GM21825 (cell line): ENCODE results near the gene FBXL7.

ENCODE experiments used
- ATAC-seq: cut with Tn5 transposase; IDR thresholded peaks from one replicate; pipeline ENCODE4 v1.9.1; 2021; ENCODE audit warnings: mild to moderate bottlenecking, moderate library complexity; ENCODE audit not compliant: unreplicated experiment

FBXL7 gene

DNA sequence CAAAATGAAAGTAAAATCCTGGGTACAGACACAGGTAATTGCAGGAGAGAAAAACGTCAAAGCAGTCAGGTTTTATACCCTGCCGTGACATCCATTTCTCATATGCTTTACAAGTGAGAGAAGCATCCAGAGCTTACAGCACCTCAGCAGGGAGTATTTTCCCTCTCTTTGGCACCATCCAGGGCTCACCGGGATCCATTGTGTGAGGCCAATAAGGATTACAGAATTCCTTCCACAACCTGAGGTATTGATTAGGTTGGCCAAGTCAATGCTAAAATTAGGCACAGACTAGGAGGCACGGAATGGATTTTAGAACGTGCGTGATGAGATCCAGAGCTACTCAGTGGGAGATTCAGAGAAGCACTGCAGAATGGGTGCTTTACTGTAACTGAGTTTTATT is 296.6 kb downstream of the FBXL7 start:
- no peak for ATAC-seq

DNA sequence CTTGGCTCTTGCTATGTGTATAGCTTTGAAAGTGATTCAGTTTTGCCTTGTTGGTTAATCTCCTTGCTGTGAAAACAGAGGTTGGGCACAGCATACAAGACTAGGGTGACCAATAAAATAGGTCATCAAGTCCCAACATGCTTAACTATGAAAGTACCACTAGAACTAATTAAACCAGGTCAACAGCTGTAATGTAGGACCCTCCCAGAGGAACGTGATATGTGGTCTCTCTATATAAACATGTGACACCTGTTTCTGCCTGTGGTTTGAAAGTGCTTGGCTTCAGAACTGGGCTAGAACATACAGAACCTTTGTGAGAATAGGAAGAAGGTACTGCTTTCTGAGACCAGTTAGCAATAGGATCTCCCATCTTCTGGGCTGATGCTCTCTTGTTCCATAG is 297.1 kb downstream of the FBXL7 start:
- no peak for ATAC-seq

DNA sequence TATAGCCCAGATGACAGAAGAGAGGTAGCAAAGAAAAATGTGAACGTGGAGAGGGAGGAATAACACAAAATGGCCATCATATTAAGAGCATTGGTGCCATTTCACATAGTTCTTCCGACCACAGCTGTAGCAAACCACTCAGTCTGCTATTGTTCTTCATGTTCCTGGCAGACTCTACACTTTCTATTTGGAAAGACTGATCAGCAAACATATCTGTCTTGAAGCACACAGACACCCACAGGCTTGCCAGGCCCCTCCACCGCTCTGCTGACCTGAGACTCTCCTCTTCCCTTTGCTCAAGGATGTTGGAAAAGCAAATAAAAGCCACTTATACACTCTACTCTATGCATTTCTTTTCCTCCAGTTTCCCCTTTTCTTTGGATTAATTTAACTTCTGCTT is 298.0 kb downstream of the FBXL7 start:
- no peak for ATAC-seq

DNA sequence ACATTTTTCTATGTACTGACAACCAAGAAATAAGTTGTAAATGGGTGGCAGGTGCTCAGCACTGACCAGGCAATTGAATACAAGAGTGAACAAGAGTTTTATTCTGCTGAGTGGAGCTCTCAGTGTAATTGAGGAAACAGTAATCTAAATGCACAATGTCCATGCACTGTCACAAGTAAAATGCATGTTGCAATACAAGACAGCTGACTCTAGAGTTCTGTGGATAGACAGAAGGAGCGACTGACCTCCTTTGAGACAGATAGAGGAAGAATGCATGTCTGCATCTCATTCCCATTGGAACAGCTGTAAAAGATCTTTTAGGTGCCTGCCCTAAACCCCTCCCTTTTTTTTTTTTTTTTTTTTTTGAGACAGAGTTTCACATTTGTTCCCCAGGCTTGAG is 299.0 kb downstream of the FBXL7 start:
- ATAC-seq: no peak

DNA sequence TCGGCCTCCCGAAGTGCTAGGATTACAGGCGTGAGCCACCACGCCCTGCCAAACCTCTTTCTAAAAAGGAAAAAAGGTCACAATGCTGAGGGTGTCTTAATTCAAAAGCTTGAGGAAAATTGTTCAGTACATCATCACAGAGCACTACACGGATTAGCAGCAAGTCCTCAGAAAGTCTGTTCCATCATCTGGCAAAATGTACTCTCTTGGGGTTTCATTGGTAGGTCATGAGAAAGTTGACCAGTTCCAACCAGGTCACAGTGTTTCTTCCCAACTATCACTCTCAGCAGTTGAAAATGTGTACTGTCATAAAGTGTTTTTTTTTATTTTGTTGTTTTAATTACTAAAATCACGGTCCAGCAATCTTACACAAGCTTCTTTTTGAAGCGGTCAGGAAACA is 299.6 kb downstream of the FBXL7 start:
- no peak for ATAC-seq

DNA sequence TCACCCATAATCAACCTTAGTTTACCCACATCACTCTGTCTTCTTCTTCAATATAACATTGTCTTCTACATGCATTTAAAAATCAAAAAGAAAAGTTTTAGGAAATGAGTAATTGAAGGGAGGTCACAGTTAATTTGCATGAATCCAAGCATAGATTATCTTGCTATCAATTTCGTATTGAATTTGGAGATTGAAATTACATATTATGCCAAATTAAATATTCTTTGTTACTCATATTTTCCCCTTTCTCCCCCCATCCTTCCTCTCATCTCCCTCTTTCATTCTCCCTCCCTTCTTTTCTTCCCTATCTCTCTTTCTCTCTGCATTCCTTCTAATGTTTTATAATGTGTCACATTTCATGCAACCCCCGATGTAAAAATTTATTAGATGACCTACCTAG is 303.3 kb downstream of the FBXL7 start:
- no peak for ATAC-seq

DNA sequence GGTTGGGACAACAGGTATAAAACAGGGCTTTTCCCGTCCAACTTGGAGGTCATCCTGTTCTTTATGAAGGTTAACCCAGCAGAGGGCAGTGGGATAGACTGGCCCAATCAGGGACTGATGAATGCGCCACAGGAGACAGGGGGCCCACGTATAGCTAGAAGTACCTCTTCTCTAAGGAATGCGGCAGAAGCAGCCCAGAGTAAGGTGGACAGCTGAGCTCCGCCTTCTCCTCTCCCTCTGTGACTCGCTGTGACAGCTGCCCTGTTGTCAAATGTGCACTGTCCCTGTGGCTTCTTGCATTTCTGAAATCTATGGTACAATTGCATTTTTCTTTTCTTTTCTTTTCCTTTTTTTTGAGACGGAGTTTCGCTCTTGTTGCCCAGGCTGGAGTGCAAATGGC is 306.6 kb downstream of the FBXL7 start:
- ATAC-seq: no peak

DNA sequence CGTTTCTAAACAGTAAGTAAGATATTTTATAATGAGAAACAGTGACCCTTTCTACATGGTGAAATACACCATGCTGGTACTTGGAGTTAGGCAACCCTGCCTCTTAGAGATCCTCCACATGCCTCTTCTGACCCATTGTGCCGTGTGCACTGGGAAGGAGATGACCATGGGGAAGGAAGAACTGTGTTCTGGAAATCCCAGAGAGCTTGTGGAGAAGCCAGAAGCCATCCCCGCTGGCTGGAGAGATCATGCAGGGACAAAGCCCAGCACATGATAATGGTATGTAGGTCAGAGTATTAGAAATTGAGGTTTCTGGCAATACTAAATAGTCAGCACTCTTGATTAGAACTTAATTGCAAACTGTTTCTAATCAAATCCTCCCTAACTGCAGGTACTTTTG is 307.3 kb downstream of the FBXL7 start:
- ATAC-seq: no peak

DNA sequence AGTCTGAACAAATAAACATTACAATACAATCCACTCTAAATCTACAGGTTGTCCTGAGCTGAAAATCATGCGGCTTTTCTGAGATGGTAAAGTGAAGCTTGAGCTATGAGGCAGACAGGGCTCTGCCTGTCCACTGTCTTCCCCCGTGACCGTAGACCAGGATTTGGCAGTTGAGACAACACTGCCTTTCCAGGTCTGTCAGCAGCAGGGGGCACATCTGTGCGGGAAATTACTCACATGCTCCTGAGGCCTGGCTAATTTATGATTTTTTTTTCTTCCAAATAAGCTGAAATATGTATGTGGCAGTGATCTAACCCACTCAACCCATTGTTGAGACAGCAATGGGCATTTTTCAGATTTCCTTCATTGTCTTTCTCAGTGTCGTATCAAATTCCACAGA is 307.9 kb downstream of the FBXL7 start:
- ATAC-seq: no peak

DNA sequence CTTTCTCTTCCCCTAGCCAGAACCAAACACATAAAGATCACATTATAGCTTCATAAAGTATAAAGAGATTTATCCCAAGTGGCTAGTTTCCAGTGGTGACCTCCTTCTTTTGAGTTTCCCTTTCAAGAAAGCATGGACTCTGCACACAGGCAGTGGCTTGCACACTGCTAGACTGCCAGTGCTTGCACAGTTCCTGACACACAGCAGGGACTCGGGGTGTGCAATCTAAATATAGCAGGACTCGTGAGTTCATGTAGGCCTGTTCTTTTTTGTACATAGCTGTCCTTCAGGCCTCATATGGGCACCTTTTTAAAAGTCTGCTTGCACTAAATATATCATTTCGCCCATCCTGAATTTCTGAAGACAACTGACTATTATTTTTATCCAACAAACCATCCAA is 308.6 kb downstream of the FBXL7 start:
- no peak for ATAC-seq

DNA sequence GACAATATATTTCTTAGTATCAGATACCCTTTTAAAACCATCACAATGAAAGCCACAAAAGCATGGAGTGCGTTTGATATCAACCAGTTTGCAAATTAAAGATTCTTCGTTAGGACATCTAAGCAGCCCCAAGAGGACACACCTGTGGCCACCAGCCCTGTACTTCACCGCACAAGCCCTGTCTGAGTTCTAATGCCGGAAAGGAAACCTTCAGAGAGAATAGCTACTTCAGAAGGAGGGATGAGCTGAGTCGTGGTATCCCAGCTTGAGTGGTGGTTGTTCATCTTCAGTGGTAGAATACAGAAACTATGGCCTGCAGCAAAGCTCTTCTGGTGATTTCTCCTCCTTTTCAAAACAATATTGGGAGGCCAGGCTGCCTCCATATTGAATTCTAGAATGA is 319.6 kb downstream of the FBXL7 start:
- ATAC-seq: no peak

DNA sequence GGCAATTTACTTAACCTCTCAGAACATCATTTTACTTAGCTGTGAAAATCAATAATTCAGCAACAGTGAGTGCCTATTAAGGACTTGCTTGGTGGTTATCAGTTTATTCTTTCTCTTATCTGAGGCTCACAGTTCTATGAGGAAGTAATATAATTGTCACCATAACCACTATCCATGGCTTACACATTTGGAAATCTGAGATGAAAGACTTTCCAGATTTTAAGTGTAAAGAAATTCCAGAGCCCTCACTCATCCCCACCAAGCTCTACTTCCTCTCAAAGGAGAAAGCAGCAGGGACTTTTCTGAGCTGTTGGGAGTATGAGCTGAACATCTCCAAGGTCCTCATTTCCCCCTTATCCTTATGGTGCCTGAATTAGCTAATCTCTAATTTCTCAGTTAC is 321.5 kb downstream of the FBXL7 start:
- ATAC-seq: no peak

DNA sequence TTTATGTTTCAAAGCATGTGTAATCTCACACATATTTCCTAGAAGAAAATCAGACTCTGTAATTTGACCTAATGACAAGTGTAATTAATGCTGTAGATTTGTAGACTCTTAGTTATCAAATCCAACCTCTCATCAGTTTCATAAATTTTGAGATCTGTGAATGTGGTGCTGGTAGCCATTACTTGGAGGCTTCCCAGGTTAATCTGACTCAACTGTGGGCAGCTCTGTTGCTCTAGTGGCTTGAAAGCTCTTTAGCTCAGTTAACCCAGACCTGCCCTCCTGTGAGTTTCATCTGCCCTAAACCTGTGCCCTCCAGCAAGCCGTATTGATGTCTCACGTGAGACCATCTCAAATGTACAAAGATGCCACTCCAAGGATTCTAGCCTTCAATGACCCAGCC is 323.4 kb downstream of the FBXL7 start:
- no peak for ATAC-seq

DNA sequence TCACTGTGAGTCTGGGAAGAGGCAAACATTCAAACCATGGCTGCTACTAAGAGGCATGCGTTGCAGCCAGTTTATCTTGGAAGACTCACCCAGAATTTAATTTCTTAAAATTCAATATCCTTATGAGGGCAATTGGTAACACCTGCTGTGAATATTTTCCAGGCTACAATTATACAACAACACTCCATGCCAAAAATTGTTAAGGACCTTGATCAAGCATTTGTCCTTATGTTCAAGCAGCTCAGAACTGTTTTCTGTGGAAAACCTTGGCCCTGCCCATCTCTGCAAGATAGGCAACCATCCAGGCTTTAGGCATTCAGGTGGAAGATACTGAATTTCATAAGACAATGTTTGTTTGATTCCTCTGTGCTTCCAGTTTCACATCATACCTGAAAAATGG is 327.8 kb downstream of the FBXL7 start:
- ATAC-seq: no peak

DNA sequence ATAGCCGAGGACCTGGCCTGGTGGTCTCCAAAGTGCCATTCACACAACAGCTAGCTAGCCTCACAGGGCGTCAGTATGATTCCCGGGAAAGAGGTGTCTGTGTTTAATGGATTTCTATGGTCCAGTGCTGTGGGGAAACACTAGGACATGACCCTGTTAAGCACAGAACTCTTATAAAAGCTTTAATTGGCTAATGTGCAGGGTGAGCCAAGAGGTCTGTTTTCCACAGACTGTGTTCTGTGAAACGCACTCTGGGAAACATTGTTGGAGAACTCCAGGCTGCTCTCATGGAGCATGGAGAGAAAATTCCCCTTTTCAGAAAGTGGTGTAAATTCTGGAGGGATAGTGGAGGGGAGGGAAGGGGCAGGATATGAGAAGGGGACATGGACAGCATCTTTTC is 331.4 kb downstream of the FBXL7 start:
- no peak for ATAC-seq

DNA sequence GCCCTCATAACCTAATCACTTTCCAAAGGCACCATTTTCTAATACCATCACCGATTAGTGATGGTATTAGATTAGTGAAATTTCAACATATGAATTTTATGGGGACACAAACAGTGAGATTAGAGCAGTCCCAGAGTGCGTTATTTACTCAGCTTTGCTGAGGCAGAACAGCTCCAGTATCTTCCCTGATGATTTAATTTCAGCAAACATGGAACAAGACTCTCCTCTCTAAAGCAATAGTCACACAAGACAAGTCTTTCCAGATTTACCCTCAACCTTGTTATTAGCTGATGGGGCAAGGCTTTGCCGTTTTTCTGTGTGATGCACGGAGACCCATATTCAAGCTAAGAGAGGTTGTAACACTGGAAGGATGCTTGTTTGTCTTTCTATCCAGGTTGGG is 333.4 kb downstream of the FBXL7 start:
- no peak for ATAC-seq

DNA sequence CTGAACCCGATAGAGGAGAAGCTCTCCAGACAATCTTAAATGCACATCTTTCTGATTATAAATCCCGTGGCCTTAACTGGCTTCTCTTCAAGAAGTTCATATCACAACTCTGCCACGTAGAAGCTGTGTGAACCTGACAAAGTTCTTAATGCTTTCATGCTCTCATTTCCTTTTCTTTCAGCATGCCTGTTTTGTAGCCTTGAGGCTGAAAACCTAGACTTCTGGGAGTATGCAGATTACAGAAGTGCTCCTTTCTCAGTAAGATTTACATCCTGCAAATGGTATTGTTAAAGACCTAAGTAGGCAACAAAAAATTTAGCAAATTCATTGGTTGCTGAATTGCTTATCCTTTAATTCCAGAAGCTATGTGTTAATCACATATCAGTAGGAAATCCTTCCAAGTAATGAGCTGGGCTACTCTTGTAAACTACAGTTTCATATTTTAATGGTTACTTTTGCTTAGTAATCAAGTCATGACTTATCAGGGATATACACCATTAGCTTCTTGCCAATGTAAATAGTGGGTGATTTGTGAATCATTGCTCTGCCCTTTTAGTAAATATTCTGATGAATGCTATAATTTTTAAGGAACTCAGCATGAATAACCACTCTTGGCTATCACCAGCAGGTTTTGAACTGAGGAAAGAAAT is 334.7 kb downstream of the FBXL7 start:
- no peak for ATAC-seq

DNA sequence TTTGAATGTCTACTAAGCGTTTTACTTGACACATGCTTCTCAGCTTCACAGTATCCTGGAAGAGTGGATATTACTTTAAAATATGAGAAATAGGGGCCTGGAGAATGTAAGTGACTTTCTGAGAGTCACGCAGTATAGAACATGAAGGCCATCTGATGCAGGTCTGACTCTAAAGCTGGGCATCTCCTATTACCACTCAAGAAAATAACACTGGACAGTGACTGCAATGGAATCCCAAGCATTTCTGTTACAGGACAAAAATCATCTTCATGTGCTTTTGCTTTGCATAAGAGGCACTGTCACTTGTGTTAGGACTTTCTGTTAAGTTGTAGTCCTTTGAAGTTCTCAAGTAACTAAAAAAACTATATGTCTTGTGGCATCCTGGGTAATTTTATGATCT is 335.5 kb downstream of the FBXL7 start:
- no peak for ATAC-seq

DNA sequence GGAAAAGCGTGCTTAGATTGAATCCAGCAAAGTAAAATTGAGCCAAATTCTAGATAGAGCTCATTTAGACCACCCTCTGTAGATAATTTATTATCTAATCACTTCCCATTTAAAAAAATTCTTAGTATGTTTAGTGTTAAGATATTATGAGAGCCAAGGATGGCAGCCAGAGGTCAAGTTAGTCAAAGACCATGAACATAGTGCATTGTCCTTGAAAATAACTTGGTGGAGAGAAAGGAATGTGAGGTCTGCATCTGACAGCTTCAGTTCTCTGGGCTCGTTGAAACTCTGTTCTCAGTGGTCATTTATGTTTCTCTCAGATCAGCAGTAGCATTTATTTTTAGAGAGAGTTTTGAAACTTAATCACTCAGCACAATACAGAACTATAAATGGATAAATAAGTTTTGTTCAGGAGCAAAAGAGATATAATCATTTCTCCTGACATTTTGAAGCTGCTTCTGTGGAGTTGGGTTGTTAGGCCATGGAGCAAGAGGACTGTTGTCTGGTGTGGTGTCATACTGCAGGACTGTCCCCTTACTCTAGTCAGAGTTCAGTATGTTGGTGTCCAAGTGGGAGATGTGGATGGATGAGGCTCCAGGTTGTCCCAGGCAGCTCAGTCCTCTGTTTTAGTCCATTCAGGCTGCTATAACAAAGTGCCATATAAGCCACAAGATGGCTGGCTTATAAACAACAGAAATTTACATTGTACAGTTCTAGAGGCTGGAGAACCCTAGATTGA is 337.7 kb downstream of the FBXL7 start:
- ATAC-seq: no peak

DNA sequence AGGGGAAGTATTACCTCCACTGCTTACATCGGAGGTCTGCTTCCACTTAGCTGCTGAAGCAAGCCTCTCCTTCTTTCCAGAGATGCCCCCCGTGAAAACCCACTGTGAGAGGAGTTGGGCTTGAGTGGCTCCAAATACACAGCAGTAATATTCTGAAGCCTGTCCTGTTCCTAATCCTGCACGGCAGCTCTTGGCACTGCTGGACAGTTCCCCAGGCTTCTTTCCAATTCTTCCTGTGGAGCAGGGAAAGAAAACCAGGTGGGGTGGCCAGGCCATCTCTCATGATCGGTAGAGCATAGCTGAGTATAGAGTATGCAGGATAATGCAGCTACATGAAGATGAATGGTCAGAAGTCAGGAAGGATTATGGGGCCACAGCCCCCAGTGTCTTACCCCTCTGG is 344.3 kb downstream of the FBXL7 start:
- ATAC-seq: no peak

DNA sequence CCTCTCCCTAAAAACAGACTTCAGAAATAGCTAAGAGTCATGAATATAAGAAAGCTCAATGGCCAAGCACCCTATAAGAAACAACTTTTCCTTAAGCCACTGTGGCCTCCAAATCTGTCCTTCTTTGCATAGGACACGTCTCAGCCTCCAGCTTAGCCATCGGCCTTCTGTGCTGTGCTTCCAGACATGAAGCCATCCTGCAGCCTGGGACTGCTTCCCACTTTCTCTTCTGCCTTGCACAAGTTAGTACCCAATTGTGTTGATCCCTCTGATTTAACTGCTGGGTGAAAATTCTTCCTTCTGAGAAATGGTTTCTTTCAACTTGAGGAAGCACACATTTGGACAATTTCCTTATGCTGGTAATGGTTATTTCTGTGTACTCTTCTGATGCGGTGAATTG is 344.9 kb downstream of the FBXL7 start:
- ATAC-seq: no peak

DNA sequence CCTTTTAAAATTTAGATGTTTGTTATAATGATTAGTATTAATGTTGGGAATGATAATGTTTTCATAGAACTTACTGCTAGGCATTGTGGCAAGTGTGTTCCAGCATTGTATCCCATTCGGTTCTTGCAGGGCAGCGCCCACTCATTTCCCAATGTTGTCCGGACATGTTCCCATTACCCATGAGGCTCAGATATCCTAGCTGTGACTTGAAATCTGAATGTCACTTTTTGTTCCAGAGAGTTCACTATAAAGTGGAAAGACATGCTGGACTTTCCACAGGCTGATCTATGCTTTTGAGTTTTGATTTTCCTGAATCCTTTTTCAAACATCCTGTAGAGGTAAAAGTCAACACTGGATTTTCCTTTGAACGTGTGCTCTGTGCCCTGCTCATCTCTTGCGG is 350.6 kb downstream of the FBXL7 start:
- ATAC-seq: no peak

DNA sequence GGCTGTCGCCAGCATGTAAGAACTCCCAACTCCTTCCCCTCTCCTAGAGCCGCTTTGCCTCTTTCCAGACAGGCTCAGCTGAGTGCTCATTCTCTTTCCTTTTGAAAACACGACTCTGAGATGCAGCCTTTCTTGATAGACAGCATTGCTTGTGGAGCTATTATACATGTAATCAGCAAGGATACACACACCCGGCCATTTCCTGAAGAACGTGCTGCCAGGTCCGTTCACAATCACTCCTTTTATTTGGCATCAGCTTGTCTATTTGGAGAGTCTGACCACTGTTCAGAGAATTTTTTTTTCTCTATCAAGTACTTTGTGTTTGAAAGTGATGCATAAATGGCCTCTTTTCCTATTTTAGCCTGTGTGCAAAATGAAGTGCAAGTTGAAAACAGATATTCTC is 351.0 kb downstream of the FBXL7 start:
- no peak for ATAC-seq
